Loucy (cell line): ENCODE measurements around the gene NPTXR.

Experiments
- H2AFZ ChIP-seq: fragments of 200-600 bp; sonication (generic); 2 replicates; pipeline ENCODE4 v1.6.0; 2016; ENCODE audit warnings: antibody characterized with exemption, mild to moderate bottlenecking, low read length, moderate library complexity
- H3F3A ChIP-seq: fragments of 200-600 bp; 2 replicates; pipeline ENCODE4 v1.6.0; 2016; ENCODE audit warnings: antibody characterized with exemption, low read depth, mild to moderate bottlenecking
- H3K27me3 ChIP-seq: fragments of 200-600 bp; sonication (generic); 2 replicates; pipeline ENCODE4 v1.6.1; 2014; ENCODE audit warnings: low read length, mild to moderate bottlenecking; ENCODE audit not compliant: insufficient read depth, poor library complexity, severe bottlenecking
- H3K36me3 ChIP-seq: fragments of 200-600 bp; sonication (generic); 2 replicates; pipeline ENCODE4 v1.6.1; 2016; ENCODE audit warnings: low read length; ENCODE audit not compliant: insufficient read depth
- H3K4me1 ChIP-seq: fragments of 200-600 bp; sonication (generic); 2 replicates; pipeline ENCODE4 v1.5.1; 2014; ENCODE audit warnings: low read length, mild to moderate bottlenecking; ENCODE audit not compliant: insufficient read depth, poor library complexity, severe bottlenecking
- H3K4me2 ChIP-seq: fragments of 200-600 bp; sonication (generic); 2 replicates; pipeline ENCODE4 v1.6.0; 2014; ENCODE audit warnings: antibody characterized with exemption, low read length, low read depth, mild to moderate bottlenecking; ENCODE audit not compliant: poor library complexity, severe bottlenecking
- H3K4me3 ChIP-seq: fragments of 200-600 bp; sonication (generic); 2 replicates; pipeline ENCODE4 v1.5.1; 2014; ENCODE audit warnings: low read length, mild to moderate bottlenecking, mixed read lengths; ENCODE audit not compliant: poor library complexity, severe bottlenecking
- H3K79me2 ChIP-seq: fragments of 200-600 bp; sonication (generic); 2 replicates; pipeline ENCODE4 v1.6.1; 2014; ENCODE audit warnings: low read length; ENCODE audit not compliant: insufficient read depth
- H3K9ac ChIP-seq: fragments of 200-600 bp; sonication (generic); 2 replicates; pipeline ENCODE4 v1.6.0; 2014; ENCODE audit warnings: mild to moderate bottlenecking, low read depth, low read length, moderate library complexity; ENCODE audit not compliant: poor library complexity, severe bottlenecking
- H3K9me2 ChIP-seq: fragments of 200-600 bp; sonication (generic); replicated peaks from 2 replicates; pipeline ENCODE4 v1.6.1; 2016; ENCODE audit warnings: low read depth, low read length, mixed read lengths
- H3K9me3 ChIP-seq: fragments of 200-600 bp; sonication (generic); 2 replicates; pipeline ENCODE4 v1.6.1; 2014; ENCODE audit warnings: mild to moderate bottlenecking, antibody characterized with exemption, low read length, low read depth; ENCODE audit not compliant: insufficient read depth
- H4K20me1 ChIP-seq: fragments of 200-600 bp; sonication (generic); 2 replicates; pipeline ENCODE4 v1.6.0; 2014; ENCODE audit warnings: antibody characterized with exemption, low read length, mild to moderate bottlenecking; ENCODE audit not compliant: insufficient read depth, poor library complexity, severe bottlenecking
- EZH2phosphoT487 ChIP-seq: fragments of 200-600 bp; IDR thresholded peaks from 2 replicates; pipeline ENCODE4 v1.6.1; 2018; ENCODE audit warnings: antibody characterized with exemption, mild to moderate bottlenecking, moderate library complexity, borderline replicate concordance
- TF ChIP-seq, protein P1 (sequence below): fragments of 200-600 bp; sonication (generic); conservative IDR thresholded peaks from 2 replicates; pipeline ENCODE4 v1.5.1; 2014; ENCODE audit warnings: mild to moderate bottlenecking, antibody characterized with exemption, low read length

The NPTXR gene

DNA sequence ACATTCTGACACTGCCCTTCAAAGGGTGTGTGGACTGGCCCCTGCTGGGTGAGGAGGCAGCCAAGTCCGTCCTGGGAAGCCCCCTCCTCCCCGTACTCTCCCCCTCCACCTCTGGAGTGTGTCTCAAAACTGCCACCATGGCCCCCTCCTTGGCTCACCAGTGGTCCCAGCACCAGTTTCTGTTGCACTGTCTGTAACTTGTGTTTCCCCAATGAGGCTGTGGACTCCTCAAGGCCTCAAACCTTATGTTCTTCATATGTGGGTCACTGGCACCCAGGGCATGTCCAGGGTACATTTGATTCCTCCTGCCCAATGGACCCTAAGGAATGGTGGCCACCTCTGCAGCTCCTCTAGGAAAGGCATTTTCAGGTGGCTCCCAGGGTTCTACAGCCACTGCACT lies 6.6 kb upstream of the NPTXR start:
- Histone ChIP-seq H3K79me2 (no peaks in the 10 kb centered on the region), H3K4me2 (no peak overlapping the region), H3K9me3 (no peaks in the 10 kb centered on the region), H3K9me2 (no peaks in the 10 kb centered on the region), H3F3A (no peaks in the 10 kb centered on the region), H4K20me1 (no peaks in the 10 kb centered on the region), H3K9ac (no peak overlapping the region), H2AFZ (no peak overlapping the region), H3K4me3 (no peak overlapping the region), H3K4me1 (no peaks in the 10 kb centered on the region), H3K27me3 (no peaks in the 10 kb centered on the region), H3K36me3 (no peaks in the 10 kb centered on the region)
- TF ChIP-seq, protein P1, sequence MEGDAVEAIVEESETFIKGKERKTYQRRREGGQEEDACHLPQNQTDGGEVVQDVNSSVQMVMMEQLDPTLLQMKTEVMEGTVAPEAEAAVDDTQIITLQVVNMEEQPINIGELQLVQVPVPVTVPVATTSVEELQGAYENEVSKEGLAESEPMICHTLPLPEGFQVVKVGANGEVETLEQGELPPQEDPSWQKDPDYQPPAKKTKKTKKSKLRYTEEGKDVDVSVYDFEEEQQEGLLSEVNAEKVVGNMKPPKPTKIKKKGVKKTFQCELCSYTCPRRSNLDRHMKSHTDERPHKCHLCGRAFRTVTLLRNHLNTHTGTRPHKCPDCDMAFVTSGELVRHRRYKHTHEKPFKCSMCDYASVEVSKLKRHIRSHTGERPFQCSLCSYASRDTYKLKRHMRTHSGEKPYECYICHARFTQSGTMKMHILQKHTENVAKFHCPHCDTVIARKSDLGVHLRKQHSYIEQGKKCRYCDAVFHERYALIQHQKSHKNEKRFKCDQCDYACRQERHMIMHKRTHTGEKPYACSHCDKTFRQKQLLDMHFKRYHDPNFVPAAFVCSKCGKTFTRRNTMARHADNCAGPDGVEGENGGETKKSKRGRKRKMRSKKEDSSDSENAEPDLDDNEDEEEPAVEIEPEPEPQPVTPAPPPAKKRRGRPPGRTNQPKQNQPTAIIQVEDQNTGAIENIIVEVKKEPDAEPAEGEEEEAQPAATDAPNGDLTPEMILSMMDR: no peak
- no peak for TF ChIP-seq EZH2phosphoT487

DNA sequence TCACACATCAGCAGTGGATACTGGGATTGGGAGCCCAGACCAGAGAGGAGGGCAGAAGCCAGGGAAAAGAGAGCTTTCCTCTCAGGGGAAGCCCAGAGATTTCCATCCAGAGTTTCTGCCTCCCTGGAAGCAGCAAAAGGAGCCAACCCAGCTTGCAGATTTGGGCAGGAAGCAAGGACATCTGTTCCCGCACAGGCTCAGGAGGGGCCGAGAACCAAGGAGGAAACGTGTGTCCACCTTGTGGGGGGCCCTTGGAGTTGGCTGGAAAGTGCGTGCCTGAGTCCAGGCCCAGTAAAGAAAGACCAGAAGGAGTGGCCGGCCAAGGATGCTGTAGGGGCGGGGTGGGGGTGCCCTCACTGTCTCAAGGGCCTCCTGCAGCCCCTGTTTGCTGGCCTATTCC lies 6.0 kb upstream of the NPTXR start:
- H3K4me2 ChIP-seq: no peak overlapping the region
- H3K4me3 ChIP-seq: no peak overlapping the region
- H3K9me2 ChIP-seq: no peaks in the 10 kb centered on the region
- no peaks in the 10 kb centered on the region for H3K36me3 ChIP-seq
- no peaks in the 10 kb centered on the region for H3F3A ChIP-seq
- H4K20me1 ChIP-seq: no peaks in the 10 kb centered on the region
- no peak overlapping the region for H2AFZ ChIP-seq
- no peaks in the 10 kb centered on the region for H3K79me2 ChIP-seq
- TF ChIP-seq EZH2phosphoT487: no peak
- TF ChIP-seq, protein P1: no peak
- no peak overlapping the region for H3K9ac ChIP-seq
- H3K9me3 ChIP-seq: no peaks in the 10 kb centered on the region
- H3K27me3 ChIP-seq: no peaks in the 10 kb centered on the region
- H3K4me1 ChIP-seq: no peaks in the 10 kb centered on the region

DNA sequence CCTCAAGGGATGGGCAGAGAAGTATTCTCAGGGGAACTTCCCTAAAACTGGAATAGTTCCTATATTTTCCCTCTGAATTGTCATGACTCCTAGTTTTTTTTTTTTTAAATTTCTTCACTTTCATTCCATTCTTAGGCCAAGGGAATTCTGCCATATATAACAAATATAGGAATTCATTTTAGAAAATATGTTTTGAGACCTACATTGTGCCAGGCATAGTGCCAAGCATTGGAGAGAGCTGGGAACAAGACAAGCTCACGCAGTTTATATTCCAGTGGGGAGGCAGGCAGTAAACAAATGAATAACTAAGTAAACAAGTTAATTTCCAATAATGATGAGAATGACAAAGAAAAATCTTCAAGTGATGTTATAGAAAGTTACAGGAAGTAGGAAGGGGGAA lies 2.6 kb upstream of the NPTXR start:
- Histone ChIP-seq H3K4me2 (no peak overlapping the region), H4K20me1 (no peaks in the 10 kb centered on the region), H3K36me3 (no peaks in the 10 kb centered on the region), H3K4me3 (no peak overlapping the region), H3K4me1 (peaks cover 7% of the 10 kb centered on the region), H2AFZ (no peak overlapping the region), H3K9ac (no peak overlapping the region), H3K27me3 (peaks cover 6% of the 10 kb centered on the region), H3K79me2 (0 out of 2 replicates have a peak, but pooled peaks cover 6% of the 10 kb centered on the region), H3K9me3 (no peaks in the 10 kb centered on the region), H3K9me2 (no peaks in the 10 kb centered on the region), H3F3A (no peaks in the 10 kb centered on the region)
- no peak for TF ChIP-seq EZH2phosphoT487
- TF ChIP-seq, protein P1: no peak
